Calu3 (cell line): ENCODE measurements around the gene CXXC4. TPM values are rescaled to one million over a fixed set of nuclear protein-coding genes. Genes with fewer than 3 reads are reported as not detected.

Source experiments
- BruUV-seq: library from RNA; stranded (reverse); fragments of 400-500 nt; replicated peaks from 2 replicates; lab custom pipeline; 2021; lab: Mats Ljungman, UMichigan
- CTCF ChIA-PET: fragments of 300-600 bp; sonication (Branson Sonifier 250); formaldehyde crosslinking; loops from one replicate; lab custom pipeline; 2022; ENCODE audit warnings: antibody characterized with exemption; lab: Charles Lee
- DNase-seq: peaks from one replicate; pipeline ENCODE4 v3.0.0; 2022
- H3K27ac Mint-ChIP-seq: one replicate; pipeline ENCODE4 v1.8.0; 2022; ENCODE audit warnings: mixed read lengths; ENCODE audit not compliant: unreplicated experiment
- H3K27me3 Mint-ChIP-seq: one replicate; pipeline ENCODE4 v1.8.0; 2022; ENCODE audit warnings: mixed read lengths; ENCODE audit not compliant: unreplicated experiment
- H3K36me3 Mint-ChIP-seq: one replicate; pipeline ENCODE4 v1.8.0; 2022; ENCODE audit warnings: mild to moderate bottlenecking, moderate library complexity, mixed read lengths; ENCODE audit not compliant: insufficient read depth, unreplicated experiment
- H3K4me1 Mint-ChIP-seq: one replicate; pipeline ENCODE4 v1.8.0; 2022; ENCODE audit warnings: mild to moderate bottlenecking, low read depth, mixed read lengths; ENCODE audit not compliant: unreplicated experiment
- H3K4me3 Mint-ChIP-seq: one replicate; pipeline ENCODE4 v1.8.0; 2022; ENCODE audit warnings: mild to moderate bottlenecking, low read depth, moderate library complexity, mixed read lengths; ENCODE audit not compliant: unreplicated experiment
- H3K9me3 Mint-ChIP-seq: one replicate; pipeline ENCODE4 v1.8.0; 2022; ENCODE audit warnings: low read depth, mixed read lengths; ENCODE audit not compliant: unreplicated experiment
- CTCF ChIP-seq: fragments of 200-600 bp; IDR thresholded peaks from one replicate; pipeline ENCODE4 v1.8.0; 2022; ENCODE audit warnings: antibody characterized with exemption; ENCODE audit not compliant: unreplicated experiment
- intact Hi-C: fragments of 100-400 bp; cut with micrococcal nuclease; formaldehyde crosslinking; loops from one replicate; pipeline ENCODE4 v1.10.0; 2022; ENCODE audit not compliant: unreplicated experiment
- total RNA-seq: library from RNA; stranded (reverse); gene quantifications from 2 replicates; pipeline ENCODE4 v1.2.3, GENCODE V29; 2022

The CXXC4 gene
- total RNA-seq, 1 experiment from 2014 or later: 0.66 TPM

GRCh38 chr4:104530426-104530825 is 35.7 kb upstream of the CXXC4 start:
- no peaks in the 10 kb centered on the region for H3K27me3 Mint-ChIP-seq
- H3K4me1 Mint-ChIP-seq: no peaks in the 10 kb centered on the region

GRCh38 chr4:104524591-104524990 is 29.9 kb upstream of the CXXC4 start:
- no peak for DNase-seq
- CTCF ChIA-PET: no interaction called here
- intact Hi-C loops: no loop called here
- TF ChIP-seq CTCF: no peak
- Mint-ChIP-seq H3K9me3 (no peaks in the 10 kb centered on the region), H3K4me1 (no peaks in the 10 kb centered on the region), H3K27me3 (no peaks in the 10 kb centered on the region), H3K36me3 (no peaks in the 10 kb centered on the region), H3K4me3 (no peak overlapping the region), H3K27ac (no peak overlapping the region)
- BruUV-seq: no TSS peak

More at GRCh38 chr4:104530426-104530825, 35.7 kb upstream of the CXXC4 start:
- no TSS peak for BruUV-seq
- Mint-ChIP-seq H3K36me3 (no peaks in the 10 kb centered on the region), H3K4me3 (no peak overlapping the region), H3K9me3 (no peaks in the 10 kb centered on the region), H3K27ac (no peak overlapping the region)
- intact Hi-C loops: no loop called here
- CTCF ChIA-PET: no interaction called here
- no peak for TF ChIP-seq CTCF
- no peak for DNase-seq

GRCh38 chr4:104524026-104524425 is 29.3 kb upstream of the CXXC4 start:
- Mint-ChIP-seq H3K9me3 (no peaks in the 10 kb centered on the region), H3K27ac (no peak overlapping the region), H3K36me3 (no peaks in the 10 kb centered on the region), H3K27me3 (no peaks in the 10 kb centered on the region), H3K4me1 (no peaks in the 10 kb centered on the region), H3K4me3 (no peak overlapping the region)
- DNase-seq: no peak
- intact Hi-C loops: no loop called here
- no peak for TF ChIP-seq CTCF
- no TSS peak for BruUV-seq
- CTCF ChIA-PET: no interaction called here

GRCh38 chr4:104519588-104519987 is 24.9 kb upstream of the CXXC4 start:
- no peak for TF ChIP-seq CTCF

More at GRCh38 chr4:104519588-104519987, 24.9 kb upstream of the CXXC4 start:
- no peaks in the 10 kb centered on the region for H3K27me3 Mint-ChIP-seq
- CTCF ChIA-PET: no interaction called here
- intact Hi-C loops: no loop called here
- no peaks in the 10 kb centered on the region for H3K36me3 Mint-ChIP-seq
- no peaks in the 10 kb centered on the region for H3K9me3 Mint-ChIP-seq
- BruUV-seq: no TSS peak
- DNase-seq: no peak
- no peak overlapping the region for H3K4me3 Mint-ChIP-seq
- H3K27ac Mint-ChIP-seq: no peak overlapping the region
- no peaks in the 10 kb centered on the region for H3K4me1 Mint-ChIP-seq
